Colonic mucosa (tissue), 4 donors: ENCODE results near the gene GPR32. TPM values are rescaled to one million over a fixed set of nuclear protein-coding genes. Genes with fewer than 3 reads are reported as not detected.

Source experiments
- DNase-seq: peaks from one replicate; pipeline ENCODE4 v3.0.0-alpha.2; 2020
- H3K27ac ChIP-seq: fragments of 200-600 bp; one replicate; pipeline ENCODE4 v1.8.0; 2021
- H3K27me3 ChIP-seq: fragments of 200-600 bp; one replicate; pipeline ENCODE4 v1.8.0; 2021
- H3K36me3 ChIP-seq: fragments of 200-600 bp; one replicate; pipeline ENCODE4 v1.8.0; 2021
- H3K4me1 ChIP-seq: fragments of 200-600 bp; one replicate; pipeline ENCODE4 v1.8.0; 2021; ENCODE audit warnings: mild to moderate bottlenecking
- H3K4me3 ChIP-seq: fragments of 200-600 bp; one replicate; pipeline ENCODE4 v1.8.0; 2021
- H3K9ac ChIP-seq, 2 donors: one replicate each; pipeline ENCODE4 v1.7.0; 2013; ENCODE audit warnings: control low read depth in 2 of 2, low read depth in 2 of 2, low read length in 2 of 2
- H3K9me3 ChIP-seq: fragments of 200-600 bp; one replicate; pipeline ENCODE4 v1.8.0; 2021
- CTCF ChIP-seq: fragments of 200-600 bp; IDR thresholded peaks from one replicate; pipeline ENCODE4 v1.8.0; 2022; ENCODE audit warnings: antibody characterized with exemption, mild to moderate bottlenecking
- intact Hi-C: fragments of 100-400 bp; cut with DNase I; formaldehyde crosslinking; loops from one replicate; pipeline ENCODE4 v1.14.1; 2022
- total RNA-seq, 2 donors: library from RNA; stranded (reverse); fragmentation: NEBNext Ultra II Directional in 1 of 2; extraction: Animal tissue kit (Norgen Biotek cat#: 25700) in 1 of 2; gene quantifications; one replicate each; pipeline ENCODE4 v1.2.1, GENCODE V29; 2021
- donor health status: healthy.
- donor health status: DM: no; HTN: no; CAD: no.
- donor health status: DM: no; HTN: no; CAD: no.

The GPR32 gene
- total RNA-seq, 2 donors from 2014 or later, result not detected

GRCh38 chr19:50729894-50730293 is 40.4 kb upstream of the GPR32 start:
- intact Hi-C loops, result no loop called here
- Histone ChIP-seq H3K9me3 (no peaks in the 10 kb centered on the region), H3K9ac (no peak overlapping the region), H3K27ac (no peak overlapping the region), H3K4me3 (no peak overlapping the region), H3K4me1 (no peaks in the 10 kb centered on the region), H3K36me3 (no peaks in the 10 kb centered on the region), H3K27me3 (no peaks in the 10 kb centered on the region)
- TF ChIP-seq CTCF, result no peak
- DNase-seq, result no peak

- Histone ChIP-seq H3K36me3 (no peaks in the 10 kb centered on the region), H3K27me3 (no peaks in the 10 kb centered on the region), H3K9ac (no peak overlapping the region), H3K27ac (no peak overlapping the region), H3K4me1 (no peaks in the 10 kb centered on the region), H3K9me3 (no peaks in the 10 kb centered on the region), H3K4me3 (no peak overlapping the region)
- no peak for DNase-seq
- no peak for TF ChIP-seq CTCF
- intact Hi-C loops, result no loop called here
Measured at GRCh38 chr19:50735869-50736268, 34.4 kb upstream of the GPR32 start.

- no peak for TF ChIP-seq CTCF
- DNase-seq, result no peak
- no peaks in the 10 kb centered on the region for H3K36me3 ChIP-seq
- no peak overlapping the region for H3K27ac ChIP-seq
- H3K4me3 ChIP-seq, result no peak overlapping the region
- intact Hi-C loops, result no loop called here
- no peaks in the 10 kb centered on the region for H3K9me3 ChIP-seq
- H3K27me3 ChIP-seq, result no peaks in the 10 kb centered on the region
- no peak overlapping the region for H3K9ac ChIP-seq
- no peaks in the 10 kb centered on the region for H3K4me1 ChIP-seq
Measured at GRCh38 chr19:50736338-50736737, 33.9 kb upstream of the GPR32 start.

- no peak for TF ChIP-seq CTCF
- H3K4me3 ChIP-seq, result no peak overlapping the region
- H3K4me1 ChIP-seq, result no peaks in the 10 kb centered on the region
- no peaks in the 10 kb centered on the region for H3K9me3 ChIP-seq
- no peaks in the 10 kb centered on the region for H3K27me3 ChIP-seq
- intact Hi-C loops, result no loop called here
- no peak for DNase-seq
- H3K9ac ChIP-seq, result no peak overlapping the region
- H3K36me3 ChIP-seq, result no peaks in the 10 kb centered on the region
- H3K27ac ChIP-seq, result no peak overlapping the region
Measured at GRCh38 chr19:50739132-50739913, 30.9 kb upstream of the GPR32 start.

- no peak for TF ChIP-seq CTCF
Measured at GRCh38 chr19:50739914-50740426, 30.3 kb upstream of the GPR32 start.

More at GRCh38 chr19:50739914-50740426, 30.3 kb upstream of the GPR32 start:
- no peak overlapping the region for H3K27ac ChIP-seq
- no peaks in the 10 kb centered on the region for H3K9me3 ChIP-seq
- no peak overlapping the region for H3K4me3 ChIP-seq
- no peak overlapping the region for H3K9ac ChIP-seq
- intact Hi-C loops, result no loop called here
- no peaks in the 10 kb centered on the region for H3K27me3 ChIP-seq
- H3K36me3 ChIP-seq, result no peaks in the 10 kb centered on the region
- no peak for DNase-seq
- no peaks in the 10 kb centered on the region for H3K4me1 ChIP-seq
